ENCODE data around the gene SREBF2. TPM values are rescaled to one million over a fixed set of nuclear protein-coding genes. Genes with fewer than 3 reads are reported as not detected.

The SREBF2 gene
- total RNA-seq, result 10 to 100 TPM; 10.2 to 61.0 (median 29.0) TPM

DNA sequence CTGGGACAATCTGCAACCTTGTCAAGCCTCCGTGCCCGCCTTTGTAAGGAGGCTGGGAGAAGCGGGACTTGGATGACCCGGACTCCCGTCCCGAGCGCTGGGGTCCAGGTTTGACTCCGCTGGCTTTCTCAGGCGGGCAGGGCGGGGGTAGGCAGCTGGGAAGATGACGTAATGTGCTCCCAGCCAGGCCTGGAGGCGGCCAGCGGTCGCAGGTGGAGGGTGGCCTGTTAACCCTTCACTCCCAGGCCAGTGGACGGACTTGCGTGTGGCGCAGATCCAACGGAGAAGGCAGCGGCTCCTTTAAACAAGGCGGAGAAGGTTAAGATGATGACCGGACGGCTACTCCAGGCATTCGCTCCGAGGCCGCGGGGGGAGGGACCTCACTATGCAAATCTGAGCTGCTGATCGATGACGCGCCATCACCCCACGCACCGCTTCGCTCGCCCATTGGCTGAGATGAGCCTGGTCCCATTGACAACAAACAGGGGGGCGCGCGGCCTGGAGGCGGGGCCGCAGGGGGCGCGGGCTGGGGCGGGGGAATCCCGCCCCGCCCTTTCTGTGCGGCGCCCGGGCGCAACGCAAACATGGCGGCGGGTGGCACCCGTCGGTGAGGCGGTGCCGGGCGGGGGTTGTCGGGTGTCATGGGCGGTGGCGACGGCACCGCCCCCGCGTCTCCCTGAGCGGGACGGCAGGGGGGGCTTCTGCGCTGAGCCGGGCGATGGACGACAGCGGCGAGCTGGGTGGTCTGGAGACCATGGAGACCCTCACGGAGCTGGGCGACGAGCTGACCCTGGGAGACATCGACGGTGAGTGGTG, at the start of gene SREBF2:
TSS of gene SREBF2 (plus strand) at position 553 of the 816 bp plus-strand sequence. CDS start at position 719, 166 bp downstream.
- intact Hi-C loops (cut with DNase I; ENCODE audit: low total_unique reads), result no loop called here
- DNase-seq, result peak; percentile 98 to 100
- Histone ChIP-seq H3K27ac (peak within 1 kb of the TSS; percentile 90 to 93), H3K27me3 (no peaks in the 10 kb centered on the region), H3K4me1 (no peaks in the 10 kb centered on the region), H3K9me3 (no peaks in the 10 kb centered on the region), H3K36me3 (no peaks in the 10 kb centered on the region), H3K4me3 (peak within 1 kb of the TSS; percentile 46 to 95)
- peak; percentile 71 to 84 for TF ChIP-seq POLR2A (IDR thresholded peaks at IDR 0.05)
- TF ChIP-seq, protein P1, sequence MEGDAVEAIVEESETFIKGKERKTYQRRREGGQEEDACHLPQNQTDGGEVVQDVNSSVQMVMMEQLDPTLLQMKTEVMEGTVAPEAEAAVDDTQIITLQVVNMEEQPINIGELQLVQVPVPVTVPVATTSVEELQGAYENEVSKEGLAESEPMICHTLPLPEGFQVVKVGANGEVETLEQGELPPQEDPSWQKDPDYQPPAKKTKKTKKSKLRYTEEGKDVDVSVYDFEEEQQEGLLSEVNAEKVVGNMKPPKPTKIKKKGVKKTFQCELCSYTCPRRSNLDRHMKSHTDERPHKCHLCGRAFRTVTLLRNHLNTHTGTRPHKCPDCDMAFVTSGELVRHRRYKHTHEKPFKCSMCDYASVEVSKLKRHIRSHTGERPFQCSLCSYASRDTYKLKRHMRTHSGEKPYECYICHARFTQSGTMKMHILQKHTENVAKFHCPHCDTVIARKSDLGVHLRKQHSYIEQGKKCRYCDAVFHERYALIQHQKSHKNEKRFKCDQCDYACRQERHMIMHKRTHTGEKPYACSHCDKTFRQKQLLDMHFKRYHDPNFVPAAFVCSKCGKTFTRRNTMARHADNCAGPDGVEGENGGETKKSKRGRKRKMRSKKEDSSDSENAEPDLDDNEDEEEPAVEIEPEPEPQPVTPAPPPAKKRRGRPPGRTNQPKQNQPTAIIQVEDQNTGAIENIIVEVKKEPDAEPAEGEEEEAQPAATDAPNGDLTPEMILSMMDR (IDR thresholded peaks at IDR 0.05), result peak in 1 of 4 experiments; percentile 3

DNA sequence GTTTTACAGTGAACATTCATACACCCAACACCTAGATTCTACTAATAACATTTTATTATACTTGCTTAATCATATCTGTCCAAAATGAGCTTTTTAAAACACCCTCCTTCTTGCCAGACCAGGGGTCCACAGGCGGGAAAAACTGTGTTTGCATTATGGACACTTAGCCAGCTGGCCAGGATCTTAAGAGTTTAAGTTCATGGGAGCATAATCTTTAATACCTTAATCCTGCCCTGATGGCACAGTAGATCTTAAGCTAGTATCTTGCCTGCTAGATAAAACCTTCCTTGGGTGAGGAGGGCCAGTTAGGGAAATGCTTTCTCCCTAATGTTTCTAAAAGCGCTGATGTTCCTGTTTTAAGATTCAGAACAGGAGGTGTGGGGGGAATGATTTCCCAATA, 45.6 kb upstream of the SREBF2 start:
- no peak for TF ChIP-seq POLR2A (IDR thresholded peaks at IDR 0.05)
- TF ChIP-seq, protein P1 (IDR thresholded peaks at IDR 0.05), result no peak
- H3K4me3 ChIP-seq, result no peak overlapping the region
- no peak overlapping the region for H3K27ac ChIP-seq
- H3K36me3 ChIP-seq, result no peaks in the 10 kb centered on the region
- no peaks in the 10 kb centered on the region for H3K4me1 ChIP-seq
- intact Hi-C loops (cut with DNase I; ENCODE audit: low total_unique reads), result no loop called here
- no peaks in the 10 kb centered on the region for H3K27me3 ChIP-seq
- no peaks in the 10 kb centered on the region for H3K9me3 ChIP-seq
- no peak for DNase-seq

DNA sequence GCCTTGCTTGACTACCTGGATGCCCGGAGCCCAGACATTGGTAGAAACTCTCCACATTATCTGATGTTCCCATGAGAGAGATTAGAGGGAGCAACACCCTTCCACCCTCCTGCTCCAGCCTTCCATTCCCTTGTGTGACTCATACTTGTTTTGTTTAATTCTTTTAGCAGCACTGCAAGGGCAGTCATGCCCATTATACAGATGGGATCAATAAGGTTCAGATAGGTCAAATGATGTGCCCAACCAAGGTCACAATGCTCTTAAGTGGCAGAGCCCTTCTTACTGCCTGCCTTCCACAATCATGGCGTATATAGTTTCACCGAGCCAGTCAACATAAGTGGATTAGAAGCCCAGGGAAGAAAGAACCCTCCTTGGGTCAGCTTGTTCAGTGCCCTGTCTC, 39.0 kb upstream of the SREBF2 start:
- TF ChIP-seq POLR2A (IDR thresholded peaks at IDR 0.05), result no peak
- TF ChIP-seq, protein P1 (IDR thresholded peaks at IDR 0.05), result no peak
- no peak overlapping the region for H3K27ac ChIP-seq

DNA sequence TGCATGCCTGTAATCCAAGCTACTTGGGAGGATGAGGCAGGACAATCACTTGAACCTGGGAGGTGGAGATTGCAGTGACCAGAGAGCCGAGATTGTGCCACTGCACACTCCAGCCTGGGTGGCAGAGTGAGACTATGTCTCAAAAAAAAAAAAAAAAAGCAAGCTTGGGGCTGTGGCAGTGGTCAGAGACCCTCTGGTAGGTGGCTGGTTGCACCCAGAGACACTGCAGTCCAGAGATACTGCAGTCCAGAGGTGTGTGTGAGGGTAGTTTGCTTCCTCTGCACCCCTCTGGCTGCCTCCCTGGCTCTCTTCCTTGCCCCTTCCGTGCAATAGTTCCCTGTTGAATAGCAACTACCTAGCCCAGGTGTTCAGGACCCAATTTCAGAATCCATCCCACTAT, 34.2 kb upstream of the SREBF2 start:
- Histone ChIP-seq H3K27ac (no peak overlapping the region), H3K36me3 (no peaks in the 10 kb centered on the region), H3K4me1 (no peaks in the 10 kb centered on the region), H3K27me3 (no peaks in the 10 kb centered on the region), H3K9me3 (no peaks in the 10 kb centered on the region), H3K4me3 (no peak overlapping the region)
- DNase-seq, result no peak
- TF ChIP-seq, protein P1 (IDR thresholded peaks at IDR 0.05), result no peak
- TF ChIP-seq POLR2A (IDR thresholded peaks at IDR 0.05), result no peak
- intact Hi-C loops (cut with DNase I; ENCODE audit: low total_unique reads), result no loop called here

More for the DNA sequence above, 39.0 kb upstream of the SREBF2 start:
- intact Hi-C loops (cut with DNase I; ENCODE audit: low total_unique reads), result no loop called here
- no peak for DNase-seq
- H3K27me3 ChIP-seq, result no peaks in the 10 kb centered on the region
- H3K9me3 ChIP-seq, result no peaks in the 10 kb centered on the region
- H3K36me3 ChIP-seq, result no peaks in the 10 kb centered on the region
- no peaks in the 10 kb centered on the region for H3K4me1 ChIP-seq
- no peak overlapping the region for H3K4me3 ChIP-seq

Data from uterus (tissue), 4 donors.